ENCODE data around the gene ARRDC2. TPM values are rescaled to one million over a fixed set of nuclear protein-coding genes. Genes with fewer than 3 reads are reported as not detected.

Gene ARRDC2
- total and polyA plus RNA-seq, 4 donors, result 19.4 to 62.2 (median 48.8) TPM

DNA sequence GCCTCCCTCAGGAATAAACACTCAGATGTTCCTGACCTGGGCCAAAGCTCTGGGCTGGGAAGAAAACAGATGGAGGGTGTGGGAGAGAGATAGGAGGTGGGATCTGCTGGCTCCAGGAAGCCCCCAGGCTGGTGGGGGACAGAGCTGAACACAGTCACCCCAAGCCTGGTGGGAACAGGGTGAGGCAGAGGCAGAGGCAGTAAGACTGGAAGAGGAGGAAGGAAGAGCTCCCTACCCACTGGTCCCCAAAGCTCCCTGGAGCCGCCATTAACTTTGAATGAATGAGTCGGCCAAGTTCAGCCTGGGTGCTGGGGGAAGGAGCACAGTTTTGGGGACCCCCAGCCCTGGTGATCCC, 41.9 kb upstream of the ARRDC2 start:
- Histone ChIP-seq H3K27me3 (ENCODE audit: control insufficient read depth in 3 of 3, insufficient read depth in 3 of 3, low read length in 2 of 3) (peaks cover 0 to 2% (median 2%) of the 10 kb centered on the region in 3 donors), H3K4me1 (ENCODE audit: control insufficient read depth in 5 of 5, insufficient read depth in 5 of 5, low read length in 5 of 5) (peaks cover 0 to 5% (median 3%) of the 10 kb centered on the region in 5 donors), H3K9me3 (ENCODE audit: control insufficient read depth in 4 of 4, insufficient read depth in 3 of 4, low read length in 3 of 4) (no peaks in the 10 kb centered on the region), H3K36me3 (ENCODE audit: control insufficient read depth in 4 of 4, insufficient read depth in 4 of 4, low read length in 4 of 4) (no peaks in the 10 kb centered on the region), H3K4me3 (no peak overlapping the region), H3K9ac (ENCODE audit: insufficient read depth in 1 of 2, low read length in 2 of 2) (no peak overlapping the region), H3K27ac (ENCODE audit: low read depth in 1 of 2, low read length in 1 of 2) (no peak overlapping the region)
- DNase-seq (peak in 1 of 3 donors; percentile 9), ATAC-seq (ENCODE audit: insufficient read depth, low FRiP score) (no peak)
- TF ChIP-seq, protein P1, sequence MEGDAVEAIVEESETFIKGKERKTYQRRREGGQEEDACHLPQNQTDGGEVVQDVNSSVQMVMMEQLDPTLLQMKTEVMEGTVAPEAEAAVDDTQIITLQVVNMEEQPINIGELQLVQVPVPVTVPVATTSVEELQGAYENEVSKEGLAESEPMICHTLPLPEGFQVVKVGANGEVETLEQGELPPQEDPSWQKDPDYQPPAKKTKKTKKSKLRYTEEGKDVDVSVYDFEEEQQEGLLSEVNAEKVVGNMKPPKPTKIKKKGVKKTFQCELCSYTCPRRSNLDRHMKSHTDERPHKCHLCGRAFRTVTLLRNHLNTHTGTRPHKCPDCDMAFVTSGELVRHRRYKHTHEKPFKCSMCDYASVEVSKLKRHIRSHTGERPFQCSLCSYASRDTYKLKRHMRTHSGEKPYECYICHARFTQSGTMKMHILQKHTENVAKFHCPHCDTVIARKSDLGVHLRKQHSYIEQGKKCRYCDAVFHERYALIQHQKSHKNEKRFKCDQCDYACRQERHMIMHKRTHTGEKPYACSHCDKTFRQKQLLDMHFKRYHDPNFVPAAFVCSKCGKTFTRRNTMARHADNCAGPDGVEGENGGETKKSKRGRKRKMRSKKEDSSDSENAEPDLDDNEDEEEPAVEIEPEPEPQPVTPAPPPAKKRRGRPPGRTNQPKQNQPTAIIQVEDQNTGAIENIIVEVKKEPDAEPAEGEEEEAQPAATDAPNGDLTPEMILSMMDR (IDR thresholded peaks at IDR 0.05; ENCODE audit: control extremely low read depth, extremely low read depth), result no peak
- WGBS, 2 donors, result 43 to 54% methylated on average over 2 of the region's 2 CpGs

DNA sequence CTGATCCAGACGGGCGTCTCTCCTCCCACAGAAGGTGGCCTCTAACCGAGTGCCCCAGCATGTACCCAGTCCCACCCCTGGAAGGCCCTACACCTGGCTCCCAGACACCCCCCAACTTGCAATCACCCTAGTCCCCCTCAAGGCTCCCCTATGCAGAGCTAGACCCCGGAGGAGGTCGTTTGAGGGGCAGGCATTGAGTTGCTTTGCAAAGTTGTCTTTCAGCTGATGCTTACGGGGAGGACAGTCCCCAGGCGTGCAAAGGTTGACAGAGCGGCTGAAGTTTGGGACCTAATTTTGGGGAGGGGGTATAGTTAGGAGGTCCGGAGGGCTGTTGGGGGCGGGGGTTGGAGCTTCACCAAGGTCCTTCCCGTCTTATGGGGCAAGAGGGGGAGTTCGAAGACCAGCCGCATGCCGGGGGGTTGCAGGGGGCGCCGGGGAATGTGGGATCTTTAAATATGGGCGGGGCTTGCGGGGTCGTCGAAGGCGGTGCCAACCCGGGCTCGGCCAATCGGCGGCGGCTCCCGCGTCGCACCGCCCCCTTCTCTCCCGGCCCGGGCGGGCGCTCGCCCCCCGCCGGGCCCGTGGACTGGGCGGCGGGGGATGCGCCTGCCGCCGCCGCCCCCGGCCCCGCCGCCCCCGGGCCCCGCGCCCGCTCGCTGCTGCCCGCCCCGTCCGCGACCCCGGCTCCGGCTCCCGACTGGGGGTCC, 41.3 kb upstream of the ARRDC2 start, which contains the start of gene KCNN1:
KCNN1 (plus strand) TSS at position 558 of the 707 bp plus-strand sequence. CDS start 6,782 bp downstream, outside the sequence.
- Histone ChIP-seq H3K27ac (ENCODE audit: low read depth in 1 of 2, low read length in 1 of 2) (no peak within 1 kb of the TSS), H3K27me3 (ENCODE audit: control insufficient read depth in 3 of 3, insufficient read depth in 3 of 3, low read length in 2 of 3) (peaks cover 0 to 2% (median 2%) of the 10 kb centered on the region in 3 donors), H3K9me3 (ENCODE audit: control insufficient read depth in 4 of 4, insufficient read depth in 3 of 4, low read length in 3 of 4) (no peaks in the 10 kb centered on the region), H3K36me3 (ENCODE audit: control insufficient read depth in 4 of 4, insufficient read depth in 4 of 4, low read length in 4 of 4) (no peaks in the 10 kb centered on the region), H3K9ac (ENCODE audit: insufficient read depth in 1 of 2, low read length in 2 of 2) (peak within 1 kb of the TSS in 1 of 2 donors; percentile 37), H3K4me3 (no peak within 1 kb of the TSS), H3K4me1 (ENCODE audit: control insufficient read depth in 5 of 5, insufficient read depth in 5 of 5, low read length in 5 of 5) (peaks cover 0 to 5% (median 3%) of the 10 kb centered on the region in 5 donors)
- TF ChIP-seq, protein P1 (IDR thresholded peaks at IDR 0.05; ENCODE audit: control extremely low read depth, extremely low read depth), result no peak
- ATAC-seq (ENCODE audit: insufficient read depth, low FRiP score), result no peak
- peak; percentile 29 to 60 (median 55) for DNase-seq
- WGBS, 2 donors, result 7 to 16% methylated on average over 26 to 59 of the region's 59 CpGs

DNA sequence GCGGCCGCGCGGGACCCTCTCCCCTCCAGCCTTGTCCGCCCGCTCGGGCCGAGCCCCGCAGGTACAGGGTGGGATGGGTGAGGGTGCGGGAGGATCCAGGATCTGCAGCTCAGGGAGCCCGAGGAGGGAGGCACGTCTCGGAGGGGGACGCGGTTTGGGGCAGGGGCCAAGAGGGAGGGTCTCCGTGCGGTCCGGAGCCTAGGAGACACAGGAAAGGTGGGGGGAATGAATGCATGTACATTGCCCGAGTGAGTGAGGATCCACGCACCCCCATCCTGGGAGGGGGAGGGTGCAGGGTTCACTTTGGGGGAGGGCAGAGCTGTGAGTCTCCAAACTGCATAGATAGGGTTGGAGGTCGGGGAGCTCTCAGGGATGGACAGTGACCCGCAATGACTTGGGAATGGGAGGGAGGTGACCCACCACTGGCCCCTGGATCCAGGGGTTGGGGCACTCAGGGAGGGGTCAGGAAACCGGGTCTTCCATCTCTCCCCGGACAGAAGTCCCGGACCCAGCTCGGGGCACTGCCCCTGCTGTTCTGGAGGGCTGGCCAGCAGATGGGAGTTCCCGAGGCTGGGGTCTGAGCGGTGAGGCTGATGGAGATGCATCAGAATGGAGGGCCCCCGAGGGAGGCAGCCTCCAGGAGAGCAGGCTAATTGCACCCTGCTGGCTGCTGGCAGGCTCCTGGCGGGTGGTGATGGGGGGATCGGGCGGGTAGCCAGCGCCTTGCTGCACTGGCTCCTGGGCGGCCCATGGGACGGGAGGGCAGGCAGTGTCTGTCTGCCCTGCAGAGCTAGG, 40.5 kb upstream of the ARRDC2 start:
- DNase-seq, result no peak

More for the DNA sequence above, 40.5 kb upstream of the ARRDC2 start:
- TF ChIP-seq, protein P1 (IDR thresholded peaks at IDR 0.05; ENCODE audit: control extremely low read depth, extremely low read depth), result no peak
- Histone ChIP-seq H3K36me3 (ENCODE audit: control insufficient read depth in 4 of 4, insufficient read depth in 4 of 4, low read length in 4 of 4) (no peaks in the 10 kb centered on the region), H3K4me3 (no peak overlapping the region), H3K4me1 (ENCODE audit: control insufficient read depth in 5 of 5, insufficient read depth in 5 of 5, low read length in 5 of 5) (peaks cover 0 to 5% (median 3%) of the 10 kb centered on the region in 5 donors), H3K27me3 (ENCODE audit: control insufficient read depth in 3 of 3, insufficient read depth in 3 of 3, low read length in 2 of 3) (peaks cover 0 to 2% (median 2%) of the 10 kb centered on the region in 3 donors), H3K9me3 (ENCODE audit: control insufficient read depth in 4 of 4, insufficient read depth in 3 of 4, low read length in 3 of 4) (no peaks in the 10 kb centered on the region), H3K27ac (ENCODE audit: low read depth in 1 of 2, low read length in 1 of 2) (no peak overlapping the region), H3K9ac (ENCODE audit: insufficient read depth in 1 of 2, low read length in 2 of 2) (peak overlapping the region in 1 of 2 donors; percentile 37)
- 15 to 17% methylated on average over 35 of the region's 35 CpGs for WGBS, 2 donors
- ATAC-seq (ENCODE audit: insufficient read depth, low FRiP score), result no peak
